ENCODE data around the gene PIWIL1. TPM values are rescaled to one million over a fixed set of nuclear protein-coding genes. Genes with fewer than 3 reads are reported as not detected.

PIWIL1 gene
- total RNA-seq, 1 experiment from 2014 or later, result not detected

- Histone ChIP-seq H2AFZ (ENCODE audit: low read length) (no peak overlapping the region), H3K9me2 (replicated peaks; ENCODE audit: insufficient read depth, low read length) (no peaks in the 10 kb centered on the region), H3K36me3 (ENCODE audit: insufficient read depth, low read length) (no peaks in the 10 kb centered on the region), H4K20me1 (ENCODE audit: insufficient read depth, low read depth, low read length) (no peaks in the 10 kb centered on the region), H3K4me2 (ENCODE audit: low read depth, low read length, poor library complexity, severe bottlenecking) (no peak overlapping the region), H3K27me3 (ENCODE audit: low read length) (no peaks in the 10 kb centered on the region), H3K27ac (ENCODE audit: low read length) (no peak overlapping the region), H3K4me3 (ENCODE audit: low read length) (no peak overlapping the region), H3K9ac (ENCODE audit: low read length) (no peak overlapping the region), H3K9me3 (ENCODE audit: low read length) (no peaks in the 10 kb centered on the region), H3K4me1 (ENCODE audit: low read length) (no peaks in the 10 kb centered on the region), H3K79me2 (ENCODE audit: low read length) (no peaks in the 10 kb centered on the region)
- no peak for DNase-seq
Observed at GRCh38 chr12:130371296-130371695, 33.6 kb downstream of the PIWIL1 start.

GRCh38 chr12:130372936-130373335 is 35.2 kb downstream of the PIWIL1 start:
- H3K9me3 ChIP-seq (ENCODE audit: low read length), result no peaks in the 10 kb centered on the region
- no peaks in the 10 kb centered on the region for H3K27me3 ChIP-seq (ENCODE audit: low read length)
- H3K4me3 ChIP-seq (ENCODE audit: low read length), result no peak overlapping the region
- no peaks in the 10 kb centered on the region for H3K79me2 ChIP-seq (ENCODE audit: low read length)
- no peak for DNase-seq
- H2AFZ ChIP-seq (ENCODE audit: low read length), result no peak overlapping the region
- no peaks in the 10 kb centered on the region for H3K4me1 ChIP-seq (ENCODE audit: low read length)
- H3K9ac ChIP-seq (ENCODE audit: low read length), result no peak overlapping the region
- no peaks in the 10 kb centered on the region for H4K20me1 ChIP-seq (ENCODE audit: insufficient read depth, low read depth, low read length)
- H3K27ac ChIP-seq (ENCODE audit: low read length), result no peak overlapping the region
- no peak overlapping the region for H3K4me2 ChIP-seq (ENCODE audit: low read depth, low read length, poor library complexity, severe bottlenecking)
- no peaks in the 10 kb centered on the region for H3K9me2 ChIP-seq (replicated peaks; ENCODE audit: insufficient read depth, low read length)
- H3K36me3 ChIP-seq (ENCODE audit: insufficient read depth, low read length), result no peaks in the 10 kb centered on the region

GRCh38 chr12:130374083-130374482 is 36.4 kb downstream of the PIWIL1 start:
- Histone ChIP-seq H2AFZ (ENCODE audit: low read length) (no peak overlapping the region), H3K9ac (ENCODE audit: low read length) (no peak overlapping the region), H3K4me1 (ENCODE audit: low read length) (no peaks in the 10 kb centered on the region), H3K27me3 (ENCODE audit: low read length) (no peaks in the 10 kb centered on the region), H3K79me2 (ENCODE audit: low read length) (no peaks in the 10 kb centered on the region), H4K20me1 (ENCODE audit: insufficient read depth, low read depth, low read length) (no peaks in the 10 kb centered on the region), H3K9me3 (ENCODE audit: low read length) (no peaks in the 10 kb centered on the region), H3K4me3 (ENCODE audit: low read length) (no peak overlapping the region), H3K36me3 (ENCODE audit: insufficient read depth, low read length) (no peaks in the 10 kb centered on the region), H3K9me2 (replicated peaks; ENCODE audit: insufficient read depth, low read length) (no peaks in the 10 kb centered on the region), H3K4me2 (ENCODE audit: low read depth, low read length, poor library complexity, severe bottlenecking) (no peak overlapping the region), H3K27ac (ENCODE audit: low read length) (no peak overlapping the region)
- DNase-seq, result no peak

GRCh38 chr12:130375296-130376287 is 37.9 kb downstream of the PIWIL1 start:
- H3K9ac ChIP-seq (ENCODE audit: low read length), result no peak overlapping the region
- H2AFZ ChIP-seq (ENCODE audit: low read length), result no peak overlapping the region
- no peak overlapping the region for H3K4me3 ChIP-seq (ENCODE audit: low read length)
- no peak overlapping the region for H3K4me2 ChIP-seq (ENCODE audit: low read depth, low read length, poor library complexity, severe bottlenecking)
- no peaks in the 10 kb centered on the region for H3K36me3 ChIP-seq (ENCODE audit: insufficient read depth, low read length)
- no peak for DNase-seq
- H3K9me3 ChIP-seq (ENCODE audit: low read length), result no peaks in the 10 kb centered on the region
- H3K9me2 ChIP-seq (replicated peaks; ENCODE audit: insufficient read depth, low read length), result no peaks in the 10 kb centered on the region
- H3K79me2 ChIP-seq (ENCODE audit: low read length), result no peaks in the 10 kb centered on the region
- H3K4me1 ChIP-seq (ENCODE audit: low read length), result no peaks in the 10 kb centered on the region
- no peak overlapping the region for H3K27ac ChIP-seq (ENCODE audit: low read length)
- H3K27me3 ChIP-seq (ENCODE audit: low read length), result no peaks in the 10 kb centered on the region
- no peaks in the 10 kb centered on the region for H4K20me1 ChIP-seq (ENCODE audit: insufficient read depth, low read depth, low read length)

- H3K4me2 ChIP-seq (ENCODE audit: low read depth, low read length, poor library complexity, severe bottlenecking), result no peak overlapping the region
- H3K27me3 ChIP-seq (ENCODE audit: low read length), result no peaks in the 10 kb centered on the region
- H3K9me2 ChIP-seq (replicated peaks; ENCODE audit: insufficient read depth, low read length), result no peaks in the 10 kb centered on the region
- H3K9ac ChIP-seq (ENCODE audit: low read length), result no peak overlapping the region
- no peak for DNase-seq
- no peaks in the 10 kb centered on the region for H3K4me1 ChIP-seq (ENCODE audit: low read length)
- H2AFZ ChIP-seq (ENCODE audit: low read length), result no peak overlapping the region
- H4K20me1 ChIP-seq (ENCODE audit: insufficient read depth, low read depth, low read length), result no peaks in the 10 kb centered on the region
- H3K9me3 ChIP-seq (ENCODE audit: low read length), result no peaks in the 10 kb centered on the region
- no peaks in the 10 kb centered on the region for H3K36me3 ChIP-seq (ENCODE audit: insufficient read depth, low read length)
- no peak overlapping the region for H3K27ac ChIP-seq (ENCODE audit: low read length)
- no peaks in the 10 kb centered on the region for H3K79me2 ChIP-seq (ENCODE audit: low read length)
- no peak overlapping the region for H3K4me3 ChIP-seq (ENCODE audit: low read length)
Observed at GRCh38 chr12:130382818-130383217, 45.1 kb downstream of the PIWIL1 start.

- Histone ChIP-seq H3K9ac (ENCODE audit: low read length) (no peak overlapping the region), H3K27ac (ENCODE audit: low read length) (no peak overlapping the region), H3K79me2 (ENCODE audit: low read length) (no peaks in the 10 kb centered on the region), H3K36me3 (ENCODE audit: insufficient read depth, low read length) (no peaks in the 10 kb centered on the region), H3K4me2 (ENCODE audit: low read depth, low read length, poor library complexity, severe bottlenecking) (no peak overlapping the region), H4K20me1 (ENCODE audit: insufficient read depth, low read depth, low read length) (no peaks in the 10 kb centered on the region), H3K9me2 (replicated peaks; ENCODE audit: insufficient read depth, low read length) (0 out of 2 replicates have a peak, but pooled peaks cover 2% of the 10 kb centered on the region), H2AFZ (ENCODE audit: low read length) (no peak overlapping the region), H3K27me3 (ENCODE audit: low read length) (no peaks in the 10 kb centered on the region), H3K9me3 (ENCODE audit: low read length) (peaks cover 5% of the 10 kb centered on the region; the same call in 1 of the 2 replicates), H3K4me1 (ENCODE audit: low read length) (no peaks in the 10 kb centered on the region), H3K4me3 (ENCODE audit: low read length) (no peak overlapping the region)
- DNase-seq, result no peak
Observed at GRCh38 chr12:130384234-130384633, 46.5 kb downstream of the PIWIL1 start.

- Histone ChIP-seq H3K4me2 (ENCODE audit: low read depth, low read length, poor library complexity, severe bottlenecking) (no peak overlapping the region), H3K4me1 (ENCODE audit: low read length) (no peaks in the 10 kb centered on the region), H2AFZ (ENCODE audit: low read length) (no peak overlapping the region), H3K4me3 (ENCODE audit: low read length) (no peak overlapping the region), H3K36me3 (ENCODE audit: insufficient read depth, low read length) (no peaks in the 10 kb centered on the region), H4K20me1 (ENCODE audit: insufficient read depth, low read depth, low read length) (no peaks in the 10 kb centered on the region), H3K27ac (ENCODE audit: low read length) (no peak overlapping the region), H3K9me2 (replicated peaks; ENCODE audit: insufficient read depth, low read length) (0 out of 2 replicates have a peak, but pooled peaks cover 4% of the 10 kb centered on the region), H3K9ac (ENCODE audit: low read length) (no peak overlapping the region), H3K9me3 (ENCODE audit: low read length) (peaks cover 5% of the 10 kb centered on the region; the same call in 1 of the 2 replicates), H3K27me3 (ENCODE audit: low read length) (no peaks in the 10 kb centered on the region), H3K79me2 (ENCODE audit: low read length) (no peaks in the 10 kb centered on the region)
- no peak for DNase-seq
Observed at GRCh38 chr12:130385193-130385592, 47.5 kb downstream of the PIWIL1 start.

GRCh38 chr12:130391186-130391585 is 53.5 kb downstream of the PIWIL1 start:
- Histone ChIP-seq H3K9me2 (replicated peaks; ENCODE audit: insufficient read depth, low read length) (0 out of 2 replicates have a peak, but pooled peaks cover 4% of the 10 kb centered on the region), H3K36me3 (ENCODE audit: insufficient read depth, low read length) (no peaks in the 10 kb centered on the region), H3K4me3 (ENCODE audit: low read length) (no peak overlapping the region), H3K79me2 (ENCODE audit: low read length) (no peaks in the 10 kb centered on the region), H3K9me3 (ENCODE audit: low read length) (peaks cover 5% of the 10 kb centered on the region; the same call in 1 of the 2 replicates), H3K27ac (ENCODE audit: low read length) (no peak overlapping the region), H3K4me1 (ENCODE audit: low read length) (no peaks in the 10 kb centered on the region), H3K4me2 (ENCODE audit: low read depth, low read length, poor library complexity, severe bottlenecking) (no peak overlapping the region), H2AFZ (ENCODE audit: low read length) (no peak overlapping the region), H3K27me3 (ENCODE audit: low read length) (no peaks in the 10 kb centered on the region), H3K9ac (ENCODE audit: low read length) (no peak overlapping the region), H4K20me1 (ENCODE audit: insufficient read depth, low read depth, low read length) (no peaks in the 10 kb centered on the region)
- DNase-seq, result no peak
